IPS DF 4.7 (cell line): ENCODE measurements around the gene PRMT1.

Experiments
- DNase-seq: peaks from one replicate; pipeline ENCODE4 v3.0.0-alpha.2; 2013; ENCODE audit warnings: low spot score; ENCODE audit errors: extremely low read depth

Gene PRMT1

GRCh38 chr19:49687566-49688316 lies 10.7 kb downstream of the PRMT1 start:
- no peak for DNase-seq

DNA sequence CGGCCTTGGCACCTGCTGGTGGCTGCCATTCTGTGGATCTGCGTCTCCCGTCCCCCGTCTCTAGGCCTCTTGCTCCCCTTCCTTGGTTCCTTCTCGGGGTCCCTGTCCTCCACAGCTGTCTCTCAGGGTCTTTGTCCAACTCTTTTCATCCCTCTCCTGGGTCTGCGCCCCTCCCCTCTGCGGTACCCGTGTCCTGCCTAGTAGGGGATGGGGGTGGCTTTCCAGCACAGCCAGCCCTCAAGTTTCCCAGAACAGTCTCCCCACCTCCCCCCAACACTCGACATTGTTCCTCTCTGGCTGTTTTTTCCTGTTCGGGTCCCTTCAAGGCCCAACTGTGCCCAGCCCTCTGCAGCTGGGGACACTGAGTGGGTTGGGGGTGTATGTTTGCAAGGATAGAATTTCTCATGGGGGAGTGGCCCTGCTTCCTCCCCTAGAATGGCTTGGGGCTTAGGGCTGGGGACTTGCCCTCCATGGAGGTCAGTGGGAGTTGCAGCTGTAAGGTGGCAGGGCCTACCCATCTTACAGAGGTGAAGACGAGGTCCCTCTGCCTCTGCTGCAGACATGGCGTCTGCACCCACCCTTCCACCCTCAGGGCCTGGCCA lies 11.6 kb downstream of the PRMT1 start:
- DNase-seq: no peak

GRCh38 chr19:49689133-49690078 lies 12.3 kb downstream of the PRMT1 start, which contains the start of gene ADM5:
Gene ADM5 (plus strand): TSS chr19:49689594. CDS start chr19:49689838, 244 bp downstream.
- no peak for DNase-seq

GRCh38 chr19:49690079-49690655 lies 13.1 kb downstream of the PRMT1 start:
- DNase-seq: no peak

DNA sequence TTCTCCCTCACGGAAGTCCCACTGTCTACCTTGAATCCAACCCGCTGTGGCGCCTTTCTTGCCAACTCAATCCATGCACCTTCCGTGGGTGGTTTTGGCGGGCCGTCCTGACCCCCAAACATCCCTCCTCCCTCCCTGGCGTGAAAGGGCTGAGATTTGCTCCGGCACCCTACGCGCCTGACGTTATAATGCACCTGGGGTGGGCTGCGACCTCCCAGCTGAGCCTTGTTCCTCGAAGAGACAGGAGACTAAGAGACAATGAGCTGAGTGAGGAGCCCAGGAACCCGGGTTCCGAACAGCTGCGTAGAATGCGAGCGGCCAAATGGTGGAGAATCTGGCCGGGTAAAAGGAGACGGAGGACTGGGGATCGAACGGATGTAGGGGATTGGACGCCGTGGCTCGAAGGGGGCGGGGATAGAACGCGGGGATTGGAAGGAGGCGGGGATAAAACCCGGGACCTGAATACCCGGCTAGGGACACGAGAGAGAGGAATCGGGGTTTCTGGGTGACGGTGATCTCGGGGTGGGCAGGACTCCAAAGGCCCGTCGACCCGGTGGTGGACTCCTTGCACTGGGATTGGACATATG lies 13.7 kb downstream of the PRMT1 start, which contains the start of gene CPT1C:
Gene CPT1C (plus strand): TSS at position 461 of the 587 bp plus-strand sequence. CDS start 1,137 bp downstream, outside the sequence.
- DNase-seq: no peak

DNA sequence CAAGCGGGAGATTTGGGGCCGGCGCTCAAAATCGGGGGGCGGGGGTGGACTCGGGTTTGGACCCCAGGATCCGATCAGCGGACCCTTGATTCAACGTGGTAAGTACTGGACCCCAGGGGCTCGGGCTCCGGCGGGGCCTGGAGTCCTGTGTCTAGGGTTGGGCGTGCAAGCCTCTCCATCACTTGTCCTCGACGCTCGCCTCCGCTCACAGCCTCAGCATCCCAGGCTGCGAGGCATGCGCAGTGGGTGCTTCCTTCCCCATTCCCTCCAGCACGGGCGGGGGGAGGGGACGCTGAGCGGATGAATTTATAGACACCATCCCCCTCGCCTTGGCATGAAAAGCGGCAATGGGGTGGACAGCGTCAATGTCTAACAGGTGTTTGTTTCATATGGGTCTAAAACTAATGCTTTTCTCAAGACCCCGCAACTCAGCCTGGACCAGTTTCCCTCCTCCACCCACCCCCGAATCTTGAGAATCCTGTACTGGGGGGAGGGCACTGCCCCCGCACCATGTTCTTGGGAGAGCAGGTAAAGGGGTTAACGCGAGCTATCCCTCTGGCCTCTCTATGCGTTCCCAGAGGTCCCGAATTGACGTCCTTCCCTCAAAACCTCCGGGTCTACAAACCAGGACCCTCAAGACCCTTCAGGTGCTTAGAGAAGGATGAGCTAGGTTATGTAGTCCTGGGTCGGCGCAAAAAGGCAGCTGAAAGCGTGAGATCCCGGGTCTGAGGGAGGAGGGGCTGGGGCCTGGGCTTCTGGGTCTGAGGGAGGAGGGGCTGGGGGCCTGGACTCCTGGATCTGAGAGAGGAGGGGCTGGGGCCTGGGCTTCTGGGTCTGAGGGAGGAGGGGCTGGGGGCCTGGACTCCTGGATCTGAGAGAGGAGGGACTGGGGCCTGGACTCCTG lies 14.4 kb downstream of the PRMT1 start:
- DNase-seq: no peak

DNA sequence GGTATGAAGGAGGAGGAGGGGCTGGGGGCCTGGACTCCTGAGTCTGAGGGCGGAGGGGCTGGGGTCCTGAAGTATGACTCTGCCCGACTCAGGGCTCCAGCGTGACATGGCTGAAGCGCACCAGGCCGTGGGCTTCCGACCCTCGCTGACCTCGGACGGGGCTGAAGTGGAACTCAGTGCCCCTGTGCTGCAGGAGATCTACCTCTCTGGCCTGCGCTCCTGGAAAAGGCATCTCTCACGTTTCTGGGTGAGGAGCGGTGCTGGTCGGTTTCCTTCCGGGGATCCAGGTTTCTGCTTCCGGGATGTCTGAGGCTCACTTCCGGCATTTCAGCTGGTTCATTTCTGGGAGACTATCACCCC lies 15.1 kb downstream of the PRMT1 start:
- no peak for DNase-seq

- no peak for DNase-seq
Observed at GRCh38 chr19:49696115-49696514, 19.0 kb downstream of the PRMT1 start.

- DNase-seq: no peak
Observed at GRCh38 chr19:49696865-49697264, 19.8 kb downstream of the PRMT1 start.

GRCh38 chr19:49699364-49699763 lies 22.3 kb downstream of the PRMT1 start:
- DNase-seq: no peak

DNA sequence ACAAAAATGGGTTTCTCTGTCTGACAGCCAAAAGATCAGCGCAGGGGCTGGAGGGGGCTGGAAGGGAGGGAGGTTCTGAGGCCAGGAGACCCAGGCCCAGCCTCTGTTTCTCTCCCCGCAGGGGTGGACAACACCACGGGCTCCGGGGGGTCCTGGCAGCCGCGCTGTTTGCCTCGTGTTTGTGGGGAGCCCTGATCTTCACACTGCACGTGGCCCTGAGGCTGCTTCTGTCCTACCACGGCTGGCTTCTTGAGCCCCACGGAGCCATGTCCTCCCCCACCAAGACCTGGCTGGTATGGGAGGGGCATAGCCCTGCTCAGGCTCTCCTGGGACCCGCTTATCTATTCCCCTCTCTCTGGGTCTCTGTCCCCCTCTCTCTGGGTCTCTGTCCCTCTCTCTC lies 23.5 kb downstream of the PRMT1 start:
- no peak for DNase-seq

DNA sequence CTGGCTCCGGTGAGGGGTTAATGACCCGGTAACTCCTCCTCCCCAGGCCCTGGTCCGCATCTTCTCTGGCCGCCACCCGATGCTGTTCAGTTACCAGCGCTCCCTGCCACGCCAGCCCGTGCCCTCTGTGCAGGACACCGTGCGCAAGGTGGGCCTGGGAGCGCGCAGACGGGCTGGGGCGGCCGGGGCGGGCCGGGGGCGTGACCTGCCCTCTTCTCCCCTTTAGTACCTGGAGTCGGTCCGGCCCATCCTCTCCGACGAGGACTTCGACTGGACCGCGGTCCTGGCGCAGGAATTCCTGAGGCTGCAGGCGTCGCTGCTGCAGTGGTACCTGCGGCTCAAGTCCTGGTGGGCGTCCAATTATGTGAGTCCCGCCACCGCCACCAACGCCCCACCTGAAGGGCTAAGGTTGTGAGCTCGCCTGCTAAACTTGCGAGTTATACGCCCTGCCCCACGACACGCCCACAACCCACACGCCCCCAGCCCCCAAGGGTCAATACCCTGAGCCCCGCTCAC lies 24.3 kb downstream of the PRMT1 start:
- DNase-seq: no peak

GRCh38 chr19:49704888-49705642 lies 28.0 kb downstream of the PRMT1 start:
- DNase-seq: no peak

GRCh38 chr19:49705919-49706318 lies 28.8 kb downstream of the PRMT1 start:
- DNase-seq: no peak

DNA sequence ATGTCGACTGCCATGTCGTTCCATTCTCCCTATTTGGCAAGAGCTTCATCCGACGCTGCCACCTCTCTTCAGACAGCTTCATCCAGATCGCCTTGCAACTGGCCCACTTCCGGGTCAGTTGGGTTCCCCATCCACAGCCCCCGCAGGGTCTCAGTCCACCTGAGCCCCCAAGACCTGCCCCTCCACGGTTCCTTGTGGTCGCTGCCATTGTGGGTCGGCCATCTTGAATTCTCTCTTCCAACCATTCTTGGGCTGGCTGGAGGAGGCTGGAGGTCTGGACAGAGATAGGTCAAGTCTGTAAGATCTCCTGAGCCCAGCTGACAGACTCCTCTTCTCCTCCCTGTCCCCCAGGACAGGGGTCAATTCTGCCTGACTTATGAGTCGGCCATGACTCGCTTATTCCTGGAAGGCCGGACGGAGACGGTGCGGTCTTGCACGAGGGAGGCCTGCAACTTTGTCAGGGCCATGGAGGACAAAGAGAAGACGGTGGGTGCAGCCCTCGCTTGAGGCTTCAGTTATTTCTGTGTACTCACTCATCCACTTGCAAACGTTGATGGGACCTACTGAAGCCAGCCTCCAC lies 33.4 kb downstream of the PRMT1 start:
- no peak for DNase-seq

GRCh38 chr19:49712397-49712859 lies 35.4 kb downstream of the PRMT1 start:
- no peak for DNase-seq

GRCh38 chr19:49713236-49713845 lies 36.3 kb downstream of the PRMT1 start:
- DNase-seq: no peak

DNA sequence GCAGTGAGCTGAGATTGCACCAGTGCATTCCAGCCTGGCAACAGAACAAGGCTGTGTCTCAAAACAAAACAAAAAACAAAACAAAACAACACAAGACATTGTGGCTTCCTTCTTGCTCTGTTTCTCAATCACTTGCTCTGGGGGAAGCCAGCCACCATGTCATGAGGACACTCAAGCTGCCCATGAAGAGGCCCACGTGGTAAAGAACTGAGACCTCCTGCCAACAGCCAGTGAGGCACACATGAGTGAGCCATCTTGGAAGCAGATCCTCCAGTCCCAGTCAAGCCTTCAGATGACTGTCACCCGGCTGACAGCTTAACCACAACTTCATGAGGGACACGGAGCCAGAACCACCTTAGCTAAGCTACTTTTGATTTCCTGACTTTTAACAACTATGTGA lies 39.1 kb downstream of the PRMT1 start:
- DNase-seq: no peak
